ENCODE measurements around the gene CERS5. TPM values are rescaled to one million over a fixed set of nuclear protein-coding genes. Genes with fewer than 3 reads are reported as not detected.
A peak's percentile ranks its signal among the peaks of the same experiment; 100 is the strongest.

CERS5 gene
- total RNA-seq, 2 experiments from 2014 or later = 27.6 to 36.9 TPM

DNA sequence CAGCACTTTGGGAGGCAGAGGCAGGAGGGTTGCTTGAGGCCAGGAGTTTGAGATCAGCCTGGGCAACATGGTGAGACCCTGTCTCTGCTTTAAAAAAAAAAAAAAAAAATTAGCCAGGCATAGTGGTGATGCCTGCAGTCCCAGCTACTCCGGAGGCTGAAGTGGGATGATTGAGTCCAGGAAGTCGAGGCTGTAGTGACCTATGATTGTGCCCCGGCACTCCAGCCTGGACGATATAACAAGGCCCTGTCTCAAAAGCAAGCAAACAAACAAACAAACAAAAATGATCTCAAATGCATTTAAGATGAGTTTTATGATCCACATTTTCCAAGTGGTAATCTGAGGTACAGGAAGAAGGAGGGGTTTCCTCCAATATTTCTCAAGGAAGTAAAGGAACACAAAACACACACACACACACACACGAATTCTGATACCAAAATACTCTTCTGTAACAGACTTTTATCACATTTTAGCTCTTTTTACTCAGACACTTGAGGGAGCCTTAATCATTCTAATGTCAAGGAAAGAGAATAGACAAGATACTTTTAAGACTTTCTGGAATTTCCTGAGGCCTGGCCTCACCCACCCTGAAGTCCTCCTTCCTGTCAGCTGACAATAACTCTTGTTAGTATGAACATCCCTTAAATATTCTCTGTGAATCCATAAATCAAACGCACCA is 44.4 kb upstream of the CERS5 start:
- DNase-seq (ENCODE audit: low spot score) = peak; percentile 21
- TSS peak; percentile 32 for BruUV-seq (replicated peaks)
- Histone ChIP-seq H3K9me2 (ENCODE audit: insufficient read depth, low read length) (no peaks in the 10 kb centered on the region), H3K36me3 (ENCODE audit: insufficient read depth, low read length) (peaks cover 12% of the 10 kb centered on the region), H3K4me2 (ENCODE audit: low read length) (peak overlapping the region; percentile 54), H3K27ac (ENCODE audit: low read depth, low read length, poor library complexity, severe bottlenecking) (peak overlapping the region; percentile 45), H3K9me3 (ENCODE audit: low read length) (peaks cover 4% of the 10 kb centered on the region; the same call in 1 of the 2 replicates), H3K4me1 (ENCODE audit: insufficient read depth, low read length, poor library complexity, severe bottlenecking) (peaks cover 39% of the 10 kb centered on the region), H3K4me3 (ENCODE audit: low read depth, low read length, poor library complexity, severe bottlenecking) (no peak overlapping the region), H3K79me2 (ENCODE audit: insufficient read depth, low read depth, low read length) (peaks cover 48% of the 10 kb centered on the region), H4K20me1 (ENCODE audit: insufficient read depth, low read length) (no peaks in the 10 kb centered on the region), H2AFZ (ENCODE audit: low read length) (peak overlapping the region; percentile 52)
- TF ChIP-seq, protein P1, sequence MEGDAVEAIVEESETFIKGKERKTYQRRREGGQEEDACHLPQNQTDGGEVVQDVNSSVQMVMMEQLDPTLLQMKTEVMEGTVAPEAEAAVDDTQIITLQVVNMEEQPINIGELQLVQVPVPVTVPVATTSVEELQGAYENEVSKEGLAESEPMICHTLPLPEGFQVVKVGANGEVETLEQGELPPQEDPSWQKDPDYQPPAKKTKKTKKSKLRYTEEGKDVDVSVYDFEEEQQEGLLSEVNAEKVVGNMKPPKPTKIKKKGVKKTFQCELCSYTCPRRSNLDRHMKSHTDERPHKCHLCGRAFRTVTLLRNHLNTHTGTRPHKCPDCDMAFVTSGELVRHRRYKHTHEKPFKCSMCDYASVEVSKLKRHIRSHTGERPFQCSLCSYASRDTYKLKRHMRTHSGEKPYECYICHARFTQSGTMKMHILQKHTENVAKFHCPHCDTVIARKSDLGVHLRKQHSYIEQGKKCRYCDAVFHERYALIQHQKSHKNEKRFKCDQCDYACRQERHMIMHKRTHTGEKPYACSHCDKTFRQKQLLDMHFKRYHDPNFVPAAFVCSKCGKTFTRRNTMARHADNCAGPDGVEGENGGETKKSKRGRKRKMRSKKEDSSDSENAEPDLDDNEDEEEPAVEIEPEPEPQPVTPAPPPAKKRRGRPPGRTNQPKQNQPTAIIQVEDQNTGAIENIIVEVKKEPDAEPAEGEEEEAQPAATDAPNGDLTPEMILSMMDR (conservative IDR thresholded peaks at IDR 0.05; ENCODE audit: low read length) = peak; percentile 31; the same call in 1 of the 2 replicates
- no peak for TF ChIP-seq EZH2phosphoT487 (IDR thresholded peaks at IDR 0.05; ENCODE audit: borderline replicate concordance, low read depth, low read length)
- intact Hi-C loops (cut with micrococcal nuclease; ENCODE audit: unreplicated experiment) = no loop called here
- ChIA-PET CTCF (ENCODE audit: unreplicated experiment) (interaction anchor here (1.6 to 1.8 kb wide), 2 partner anchors 10 to 103 kb away, joined by 4 to 6 read pairs; no protein-coding TSS in a partner anchor), POLR2A (interaction anchor here (0.6 to 6.2 kb wide), 7 partner anchors 10 to 395 kb away, joined by 3 to 50 read pairs (median 3); no protein-coding TSS in a partner anchor)

DNA sequence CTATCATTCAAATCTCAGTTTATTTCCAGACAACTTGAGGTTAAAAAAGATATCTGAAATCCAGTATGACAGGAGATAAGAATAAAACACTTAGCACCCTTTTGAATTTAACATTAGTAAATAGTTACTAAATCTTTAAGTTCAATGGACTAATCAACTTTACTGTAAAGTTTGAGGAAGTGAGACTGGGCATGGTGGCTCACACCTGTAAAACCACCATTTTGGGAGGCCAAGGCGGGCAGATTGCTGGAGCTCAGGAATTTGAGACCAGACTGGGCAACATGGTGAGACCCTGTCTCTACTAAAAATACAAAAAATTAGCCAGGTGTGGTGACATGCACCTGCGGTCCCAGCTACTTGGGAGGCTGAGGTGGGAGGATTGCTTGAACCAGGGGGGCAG is 40.3 kb upstream of the CERS5 start:
- H4K20me1 ChIP-seq (ENCODE audit: insufficient read depth, low read length) = no peaks in the 10 kb centered on the region
- no peaks in the 10 kb centered on the region for H3K9me2 ChIP-seq (ENCODE audit: insufficient read depth, low read length)
- intact Hi-C loops (cut with micrococcal nuclease; ENCODE audit: unreplicated experiment) = no loop called here
- H3K27ac ChIP-seq (ENCODE audit: low read depth, low read length, poor library complexity, severe bottlenecking) = no peak overlapping the region
- H2AFZ ChIP-seq (ENCODE audit: low read length) = no peak overlapping the region
- peaks cover 44% of the 10 kb centered on the region for H3K36me3 ChIP-seq (ENCODE audit: insufficient read depth, low read length)
- ChIA-PET POLR2A (interaction anchor here (0.7 to 6.2 kb wide), 4 partner anchors 10 to 1194 kb away, joined by 3 to 50 read pairs (median 4); no protein-coding TSS in a partner anchor), CTCF (ENCODE audit: unreplicated experiment) (no interaction called here)
- peaks cover 4% of the 10 kb centered on the region; the same call in 1 of the 2 replicates for H3K9me3 ChIP-seq (ENCODE audit: low read length)
- DNase-seq (ENCODE audit: low spot score) = no peak
- TF ChIP-seq, protein P1 (conservative IDR thresholded peaks at IDR 0.05; ENCODE audit: low read length) = no peak
- no peak for TF ChIP-seq EZH2phosphoT487 (IDR thresholded peaks at IDR 0.05; ENCODE audit: borderline replicate concordance, low read depth, low read length)
- H3K4me3 ChIP-seq (ENCODE audit: low read depth, low read length, poor library complexity, severe bottlenecking) = no peak overlapping the region
- H3K79me2 ChIP-seq (ENCODE audit: insufficient read depth, low read depth, low read length) = peaks cover 23% of the 10 kb centered on the region; the same call in 1 of the 2 replicates
- no TSS peak for BruUV-seq (replicated peaks)
- peaks cover 12% of the 10 kb centered on the region for H3K4me1 ChIP-seq (ENCODE audit: insufficient read depth, low read length, poor library complexity, severe bottlenecking)
- H3K4me2 ChIP-seq (ENCODE audit: low read length) = no peak overlapping the region

DNA sequence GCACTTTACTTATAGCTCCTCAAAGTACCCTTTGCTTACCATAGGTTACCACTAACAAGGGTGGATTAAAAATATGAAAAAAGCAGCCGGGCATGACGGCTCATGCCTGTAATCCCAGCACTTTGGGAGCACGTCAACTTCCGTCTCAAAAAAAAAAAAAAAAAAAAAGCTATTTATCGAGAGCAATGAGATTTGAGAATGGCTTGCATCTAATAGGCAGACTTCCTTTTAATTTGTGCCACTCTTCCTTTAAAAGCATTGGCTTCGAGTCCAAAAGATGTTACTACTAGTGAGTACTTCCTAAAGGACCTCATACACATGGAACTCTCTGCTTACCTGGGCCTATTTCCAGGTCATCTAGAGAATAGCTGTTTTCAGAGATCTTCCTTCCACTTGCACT is 38.5 kb upstream of the CERS5 start:
- intact Hi-C loops (cut with micrococcal nuclease; ENCODE audit: unreplicated experiment) = no loop called here
- POLR2A ChIA-PET = interaction anchor here (0.6 kb wide), 2 partner anchors 15 to 187 kb away, joined by 3 to 5 read pairs; no protein-coding TSS in a partner anchor
- no peak for TF ChIP-seq EZH2phosphoT487 (IDR thresholded peaks at IDR 0.05; ENCODE audit: borderline replicate concordance, low read depth, low read length)
- TF ChIP-seq, protein P1 (conservative IDR thresholded peaks at IDR 0.05; ENCODE audit: low read length) = no peak
- Histone ChIP-seq H3K4me2 (ENCODE audit: low read length) (no peak overlapping the region), H3K79me2 (ENCODE audit: insufficient read depth, low read depth, low read length) (peaks cover 8% of the 10 kb centered on the region; the same call in 1 of the 2 replicates), H3K4me1 (ENCODE audit: insufficient read depth, low read length, poor library complexity, severe bottlenecking) (no peaks in the 10 kb centered on the region), H3K9me2 (ENCODE audit: insufficient read depth, low read length) (no peaks in the 10 kb centered on the region), H2AFZ (ENCODE audit: low read length) (no peak overlapping the region), H4K20me1 (ENCODE audit: insufficient read depth, low read length) (no peaks in the 10 kb centered on the region), H3K9me3 (ENCODE audit: low read length) (peaks cover 4% of the 10 kb centered on the region; the same call in 1 of the 2 replicates), H3K27ac (ENCODE audit: low read depth, low read length, poor library complexity, severe bottlenecking) (no peak overlapping the region), H3K4me3 (ENCODE audit: low read depth, low read length, poor library complexity, severe bottlenecking) (no peak overlapping the region), H3K36me3 (ENCODE audit: insufficient read depth, low read length) (peaks cover 56% of the 10 kb centered on the region)
- CTCF ChIA-PET (ENCODE audit: unreplicated experiment) = no interaction called here
- no peak for DNase-seq (ENCODE audit: low spot score)
- no TSS peak for BruUV-seq (replicated peaks)
